Right cardiac atrium (tissue), 5 donors: ENCODE data around the gene RDH5. TPM values are rescaled to one million over a fixed set of nuclear protein-coding genes. Genes with fewer than 3 reads are reported as not detected.
A peak's percentile ranks its signal among the peaks of the same experiment; 100 is the strongest.

Experiments
- ATAC-seq, 2 donors: fragments of 200-7000 bp; cut with Tn5 transposase; one replicate each; pipeline versions ENCODE4 v1.8.0 to v1.9.1; 2020; ENCODE audit warnings: moderate library complexity in 2 of 2, mild to moderate bottlenecking in 1 of 2
- DNase-seq, 3 donors: peaks; one replicate each; pipeline ENCODE4 v3.0.0-alpha.2; 2020
- H3K27ac ChIP-seq: one replicate; pipeline ENCODE4 v1.5.1; 2013; ENCODE audit warnings: mild to moderate bottlenecking, low read length, control low read depth, moderate library complexity
- H3K27me3 ChIP-seq: one replicate; pipeline ENCODE4 v1.6.1; 2013; ENCODE audit not compliant: control insufficient read depth, insufficient read depth
- H3K4me1 ChIP-seq: one replicate; pipeline ENCODE4 v1.6.1; 2013; ENCODE audit warnings: low read length; ENCODE audit not compliant: control insufficient read depth, insufficient read depth
- H3K4me3 ChIP-seq: one replicate; pipeline ENCODE4 v1.5.1; 2013; ENCODE audit warnings: low read length, control low read depth
- H3K9me3 ChIP-seq: one replicate; pipeline ENCODE4 v1.6.1; 2013; ENCODE audit warnings: low read length; ENCODE audit not compliant: control insufficient read depth
- WGBS: extraction: QIAGEN DNeasy Blood & Tissue Kit; methylation state at CpG from one replicate; pipeline ENCODE4 v1.1.7; 2013; 5-methylcytosine and 5-hydroxymethylcytosine counted together
- intact Hi-C, 4 donors: fragments of 100-400 bp; cut with DNase I; formaldehyde crosslinking; loops; one replicate each; pipeline versions ENCODE4 v1.11.0 to v1.14.0; 2022 to 2023
- polyA plus RNA-seq: library from polyadenylated mRNA; stranded (reverse); fragments of 200-250 nt; gene quantifications from one replicate; pipeline ENCODE4 v1.2.3, GENCODE V29; 2013
- total RNA-seq, 4 donors: library from RNA; stranded (reverse); fragmentation: NEBNext Ultra II Directional; extraction: Animal tissue kit (Norgen Biotek cat#: 25700); gene quantifications; one replicate each; pipeline ENCODE4 v1.2.1, GENCODE V29; 2021
- donor health status: healthy with polysubstance abuse.
- donor health status: DM: no; HTN: yes; CAD: no.
- donor health status: DM: no; HTN: no; CAD: no.
- donor health status: DM: no; HTN: yes; CAD: no; lungs with severe emphysema.
- donor health status: DM: yes; HTN: yes; CAD: no.

The RDH5 gene
- total and polyA plus RNA-seq, 5 donors = 15.9 to 27.7 (median 24.1) TPM

DNA sequence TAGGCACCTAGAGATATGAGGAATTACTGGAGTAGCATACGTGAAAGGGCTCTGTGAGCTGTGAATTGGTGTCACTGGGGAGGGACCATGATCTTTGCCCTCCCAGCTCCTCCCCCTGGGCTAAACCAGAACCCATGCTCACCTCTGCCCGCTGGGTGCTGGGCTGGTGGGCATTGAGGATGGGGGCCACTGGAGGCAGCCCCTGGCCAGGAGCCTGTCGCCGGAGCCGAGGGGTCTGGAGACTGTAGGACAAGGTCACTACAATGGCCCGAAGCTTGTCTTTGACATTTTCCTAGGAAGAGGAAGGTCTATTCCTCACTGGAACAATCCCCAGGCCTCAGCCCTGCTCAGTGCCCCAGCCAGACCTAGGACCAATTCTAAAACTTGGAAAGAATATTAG lies 24.1 kb upstream of the RDH5 start:
- no peaks in the 10 kb centered on the region for H3K27me3 ChIP-seq
- H3K4me1 ChIP-seq = no peaks in the 10 kb centered on the region
- H3K4me3 ChIP-seq = no peak overlapping the region
- H3K27ac ChIP-seq = no peak overlapping the region
- WGBS = 88% methylated on average over 6 of the region's 6 CpGs
- no peak for ATAC-seq
- intact Hi-C loops = no loop called here
- no peaks in the 10 kb centered on the region for H3K9me3 ChIP-seq
- DNase-seq = peak in 1 of 3 donors; percentile 33

DNA sequence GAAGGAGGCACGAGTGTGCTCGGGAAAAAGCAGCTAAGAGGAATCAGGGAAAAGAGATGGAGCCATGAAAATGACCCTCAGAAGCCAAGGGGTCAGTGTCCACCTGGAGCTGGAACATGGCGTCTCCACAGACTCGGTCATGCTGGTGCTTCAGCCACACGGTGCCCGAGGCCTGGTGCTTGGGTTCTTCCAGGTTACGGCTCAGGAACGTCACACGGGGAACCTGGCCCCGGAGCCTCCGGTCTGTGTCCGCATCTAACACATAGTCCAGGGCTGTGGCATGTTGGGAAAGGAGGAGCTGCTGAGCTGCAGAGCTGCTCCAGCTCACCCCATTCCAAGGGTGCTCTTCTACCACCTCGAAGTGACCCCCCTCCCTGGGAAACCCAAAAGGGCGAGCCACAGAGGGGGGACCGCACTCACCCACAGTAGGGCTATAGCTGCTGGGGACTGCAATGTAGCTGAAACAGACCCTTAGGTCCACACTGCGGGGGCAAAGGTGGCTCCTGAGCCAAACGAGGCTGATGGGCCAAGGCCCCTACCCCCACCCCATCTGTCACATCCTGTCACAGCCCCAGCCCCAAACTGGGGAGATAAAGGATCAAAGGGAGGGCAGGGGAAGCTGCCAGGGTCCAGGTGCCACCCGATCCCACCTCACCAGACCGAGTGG lies 23.3 kb upstream of the RDH5 start:
- Histone ChIP-seq H3K4me1 (no peaks in the 10 kb centered on the region), H3K27ac (no peak overlapping the region), H3K4me3 (no peak overlapping the region), H3K27me3 (no peaks in the 10 kb centered on the region), H3K9me3 (no peaks in the 10 kb centered on the region)
- WGBS = 84% methylated on average over 19 of the region's 19 CpGs
- peak in 2 of 3 donors; percentile 33 to 47 for DNase-seq
- ATAC-seq = no peak
- intact Hi-C loops = no loop called here

DNA sequence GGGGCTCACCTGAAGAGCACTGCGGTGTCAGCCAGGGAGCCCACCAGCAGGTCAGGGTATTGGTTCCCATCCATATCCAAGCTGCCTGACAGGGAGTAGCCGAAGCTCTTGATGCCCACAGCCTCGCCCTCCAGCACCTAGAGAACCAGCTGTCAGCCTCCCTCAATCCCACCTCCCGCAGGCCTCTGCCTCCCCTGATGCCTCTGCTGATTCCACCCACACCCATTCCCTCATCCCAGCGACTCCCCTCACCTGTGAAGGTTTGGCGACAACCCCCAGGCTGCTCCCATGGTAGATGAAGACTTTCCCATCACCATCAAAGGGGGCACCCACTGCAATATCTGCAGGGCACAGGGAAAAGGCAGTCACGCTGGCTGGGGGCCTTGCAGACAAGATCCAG lies 22.5 kb upstream of the RDH5 start:
- H3K27ac ChIP-seq = no peak overlapping the region
- H3K4me1 ChIP-seq = no peaks in the 10 kb centered on the region
- intact Hi-C loops = no loop called here
- ATAC-seq (no peak), DNase-seq (peak in 1 of 3 donors; percentile 18)
- no peak overlapping the region for H3K4me3 ChIP-seq
- no peaks in the 10 kb centered on the region for H3K9me3 ChIP-seq
- 86% methylated on average over 7 of the region's 7 CpGs for WGBS
- H3K27me3 ChIP-seq = no peaks in the 10 kb centered on the region

DNA sequence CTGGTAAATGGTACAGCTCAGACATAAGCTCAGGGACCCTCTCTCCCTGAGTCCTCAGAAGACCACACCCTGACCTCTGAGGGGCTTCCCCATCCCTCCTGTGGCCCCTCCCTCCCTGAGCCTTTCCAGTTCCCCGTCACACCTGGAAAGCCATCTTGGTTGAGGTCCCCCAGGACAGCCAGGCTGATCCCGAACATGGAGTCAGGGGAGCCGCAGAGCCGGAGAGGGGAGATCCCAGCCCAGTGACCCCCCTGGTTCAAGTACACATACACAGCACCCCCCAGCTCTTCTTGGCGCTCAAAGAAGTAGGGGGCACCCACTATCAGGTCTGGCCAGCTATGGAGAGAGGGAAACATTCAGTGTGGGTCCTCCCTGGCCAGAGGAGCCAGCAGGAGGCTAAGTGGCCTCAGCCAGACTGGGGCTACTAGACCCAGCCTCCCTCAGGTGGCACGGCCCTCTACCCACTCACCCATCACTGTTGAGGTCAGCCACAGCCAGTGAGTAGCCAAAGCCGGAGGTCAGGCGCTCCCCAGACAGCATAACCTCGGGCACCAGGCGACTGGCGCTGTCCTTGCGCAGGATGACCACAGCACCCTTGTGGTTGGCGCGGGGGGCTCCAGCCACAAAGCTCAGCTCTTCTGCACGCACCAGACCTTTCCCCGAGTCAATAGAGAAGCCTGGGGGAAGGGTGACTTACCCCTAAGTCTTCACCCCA lies 21.8 kb upstream of the RDH5 start:
- intact Hi-C loops = no loop called here
- H3K27me3 ChIP-seq = no peaks in the 10 kb centered on the region
- no peaks in the 10 kb centered on the region for H3K9me3 ChIP-seq
- DNase-seq (peak in 2 of 3 donors; percentile 27 to 37), ATAC-seq (no peak)
- no peak overlapping the region for H3K27ac ChIP-seq
- WGBS = 91% methylated on average over 16 of the region's 16 CpGs
- H3K4me3 ChIP-seq = no peak overlapping the region
- peaks cover 1% of the 10 kb centered on the region for H3K4me1 ChIP-seq

DNA sequence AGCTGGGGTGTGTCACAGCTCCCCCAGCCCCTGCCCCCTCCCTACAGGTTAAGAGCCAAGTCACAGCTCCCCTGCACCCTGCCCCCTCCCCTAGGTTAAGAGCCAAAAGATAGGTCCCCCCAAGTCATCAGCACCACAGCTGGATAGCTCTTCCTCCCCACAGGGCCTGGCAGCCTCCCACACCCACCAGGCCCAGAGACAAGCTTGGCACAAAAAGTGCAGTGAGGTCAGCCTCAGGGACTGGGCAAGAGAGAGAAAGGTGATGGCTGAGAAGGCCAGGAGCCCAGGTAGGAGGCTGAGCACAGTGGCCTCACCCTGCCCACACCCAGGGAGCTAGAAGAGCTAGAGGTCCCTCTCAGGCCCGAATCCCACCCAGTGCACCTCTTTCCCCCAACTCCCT lies 21.2 kb upstream of the RDH5 start:
- 90% methylated on average over 1 of the region's 1 CpG for WGBS
- Histone ChIP-seq H3K9me3 (no peaks in the 10 kb centered on the region), H3K27ac (no peak overlapping the region), H3K4me3 (no peak overlapping the region), H3K4me1 (peaks cover 6% of the 10 kb centered on the region), H3K27me3 (no peaks in the 10 kb centered on the region)
- DNase-seq (peak in 2 of 3 donors; percentile 32 to 39), ATAC-seq (no peak)
- intact Hi-C loops = no loop called here

DNA sequence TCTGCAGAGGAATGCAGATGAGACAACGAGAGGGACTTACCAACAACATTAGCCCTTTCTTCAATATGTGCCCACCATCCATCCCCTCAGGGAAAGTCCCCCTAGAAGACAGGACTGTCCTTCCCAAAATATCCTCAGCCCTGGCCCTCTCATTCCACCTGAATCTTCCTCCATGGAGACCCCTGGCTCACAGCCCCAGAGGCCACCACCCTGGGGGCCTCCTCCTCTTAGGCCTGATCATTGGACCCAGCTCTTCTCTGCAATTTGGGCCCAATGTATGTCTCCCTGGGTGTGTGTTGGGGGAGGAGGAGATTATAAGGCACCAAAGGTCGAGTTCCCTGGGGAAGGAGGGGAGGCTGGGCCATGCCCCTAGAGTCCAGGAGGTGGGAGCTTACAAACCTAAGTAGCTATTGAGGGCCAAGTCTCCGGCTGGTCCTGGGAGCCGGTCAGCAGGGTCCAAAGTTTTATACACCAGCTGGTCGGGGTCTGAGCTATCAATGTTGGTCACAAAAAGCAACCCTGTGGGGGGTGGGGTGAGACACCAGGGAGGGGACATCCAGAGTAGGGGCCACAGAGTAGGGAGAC lies 20.6 kb upstream of the RDH5 start:
- 68% methylated on average over 5 of the region's 5 CpGs for WGBS
- intact Hi-C loops = no loop called here
- Histone ChIP-seq H3K27ac (no peak overlapping the region), H3K9me3 (no peaks in the 10 kb centered on the region), H3K4me3 (no peak overlapping the region), H3K4me1 (peaks cover 6% of the 10 kb centered on the region), H3K27me3 (no peaks in the 10 kb centered on the region)
- DNase-seq (peak in 1 of 3 donors; percentile 14), ATAC-seq (no peak)

DNA sequence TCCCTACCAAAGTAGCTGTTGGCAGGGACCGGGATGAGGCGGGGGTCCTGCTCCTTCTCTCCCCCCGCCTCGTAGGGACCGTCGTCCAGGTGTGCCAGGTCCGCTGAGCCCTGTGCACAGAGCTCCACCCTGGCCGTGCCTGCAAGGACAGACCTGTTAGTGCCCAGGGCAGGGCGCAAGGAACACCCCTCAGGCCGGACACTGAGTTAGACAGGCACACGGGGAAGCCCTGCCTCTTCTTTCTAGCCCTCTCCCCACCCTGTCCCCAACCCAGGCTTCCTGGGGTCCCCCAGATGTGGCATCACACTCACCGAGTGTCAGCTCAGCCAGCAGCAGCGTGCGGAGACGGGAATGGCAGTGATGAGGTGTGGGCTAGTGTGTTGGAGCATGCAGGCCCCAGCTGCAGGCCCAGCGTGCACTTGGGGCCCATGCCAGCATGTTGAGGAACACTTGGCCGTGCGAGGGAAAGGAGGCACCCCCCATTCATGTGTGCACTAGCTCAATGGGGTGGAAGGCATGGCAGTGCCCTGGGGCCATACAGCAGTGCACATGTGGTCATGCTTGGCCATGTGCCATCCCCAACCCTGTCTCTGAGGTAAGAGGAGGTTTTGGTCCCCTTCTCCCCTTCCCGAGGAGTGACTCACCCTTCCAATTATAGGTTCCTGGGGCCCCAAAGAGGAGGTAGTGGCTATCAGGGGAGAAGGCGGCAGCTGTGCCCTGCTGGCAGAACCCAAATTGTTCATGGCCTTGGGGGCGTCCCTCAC lies 19.8 kb upstream of the RDH5 start:
- ATAC-seq (no peak), DNase-seq (peak in 2 of 3 donors; percentile 48 to 56)
- H3K4me3 ChIP-seq = no peak overlapping the region
- H3K4me1 ChIP-seq = peaks cover 6% of the 10 kb centered on the region
- no peaks in the 10 kb centered on the region for H3K27me3 ChIP-seq
- H3K9me3 ChIP-seq = no peaks in the 10 kb centered on the region
- intact Hi-C loops = no loop called here
- WGBS = 79% methylated on average over 21 of the region's 21 CpGs
- peak overlapping the region; percentile 62 for H3K27ac ChIP-seq

DNA sequence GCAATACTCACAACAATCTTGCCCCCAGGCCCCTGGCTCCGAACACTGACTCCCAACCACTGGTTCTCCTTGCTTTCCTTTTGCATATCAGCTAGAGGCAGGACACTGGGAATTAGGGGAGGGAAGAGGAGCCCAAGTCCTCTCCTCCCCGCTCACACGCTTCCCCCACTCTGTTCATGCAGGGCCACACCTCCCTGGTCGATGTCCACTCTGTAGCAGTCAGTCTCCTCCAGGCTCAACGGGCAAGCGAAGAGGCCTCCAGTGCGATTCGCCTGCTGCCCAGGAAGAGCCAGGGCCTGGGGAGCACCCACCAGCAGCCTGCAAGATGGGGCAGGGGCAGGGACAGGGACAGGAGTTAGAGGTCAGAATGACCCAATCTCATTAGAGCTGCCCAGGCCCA lies 17.3 kb upstream of the RDH5 start:
- DNase-seq = peak in 1 of 3 donors; percentile 58
- WGBS = 83% methylated on average over 8 of the region's 8 CpGs
- ATAC-seq = peak in 1 of 2 donors; percentile 0
- H3K9me3 ChIP-seq = no peaks in the 10 kb centered on the region
- H3K27ac ChIP-seq = peak overlapping the region; percentile 95
- intact Hi-C loops = no loop called here
- H3K4me3 ChIP-seq = no peak overlapping the region
- peaks cover 8% of the 10 kb centered on the region for H3K4me1 ChIP-seq
- no peaks in the 10 kb centered on the region for H3K27me3 ChIP-seq

DNA sequence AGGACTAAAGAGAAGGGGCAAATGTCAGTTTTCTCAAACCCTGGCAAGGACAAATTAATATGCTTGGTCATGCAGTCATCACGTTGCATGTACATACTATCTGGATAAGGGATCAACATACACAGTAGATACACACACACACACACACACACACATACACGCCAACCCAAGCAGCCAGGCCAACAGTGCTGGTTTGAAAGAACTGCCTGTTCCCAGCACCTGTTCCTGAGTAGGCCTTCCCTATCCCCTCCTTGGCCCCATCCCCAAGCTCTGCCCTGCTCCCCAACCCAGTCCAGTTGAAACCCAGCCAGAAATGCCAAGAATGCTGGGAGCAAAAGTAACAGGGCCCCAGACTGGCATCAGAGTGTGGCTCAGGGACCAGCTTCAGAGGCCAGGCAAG lies 16.9 kb upstream of the RDH5 start:
- ATAC-seq (peak; percentile 23 to 24), DNase-seq (peak; percentile 54 to 69 (median 62))
- Histone ChIP-seq H3K27ac (peak overlapping the region; percentile 95), H3K27me3 (no peaks in the 10 kb centered on the region), H3K9me3 (no peaks in the 10 kb centered on the region), H3K4me3 (peak overlapping the region; percentile 81), H3K4me1 (peaks cover 10% of the 10 kb centered on the region)
- intact Hi-C loops = no loop called here
- WGBS = 54% methylated on average over 2 of the region's 2 CpGs

DNA sequence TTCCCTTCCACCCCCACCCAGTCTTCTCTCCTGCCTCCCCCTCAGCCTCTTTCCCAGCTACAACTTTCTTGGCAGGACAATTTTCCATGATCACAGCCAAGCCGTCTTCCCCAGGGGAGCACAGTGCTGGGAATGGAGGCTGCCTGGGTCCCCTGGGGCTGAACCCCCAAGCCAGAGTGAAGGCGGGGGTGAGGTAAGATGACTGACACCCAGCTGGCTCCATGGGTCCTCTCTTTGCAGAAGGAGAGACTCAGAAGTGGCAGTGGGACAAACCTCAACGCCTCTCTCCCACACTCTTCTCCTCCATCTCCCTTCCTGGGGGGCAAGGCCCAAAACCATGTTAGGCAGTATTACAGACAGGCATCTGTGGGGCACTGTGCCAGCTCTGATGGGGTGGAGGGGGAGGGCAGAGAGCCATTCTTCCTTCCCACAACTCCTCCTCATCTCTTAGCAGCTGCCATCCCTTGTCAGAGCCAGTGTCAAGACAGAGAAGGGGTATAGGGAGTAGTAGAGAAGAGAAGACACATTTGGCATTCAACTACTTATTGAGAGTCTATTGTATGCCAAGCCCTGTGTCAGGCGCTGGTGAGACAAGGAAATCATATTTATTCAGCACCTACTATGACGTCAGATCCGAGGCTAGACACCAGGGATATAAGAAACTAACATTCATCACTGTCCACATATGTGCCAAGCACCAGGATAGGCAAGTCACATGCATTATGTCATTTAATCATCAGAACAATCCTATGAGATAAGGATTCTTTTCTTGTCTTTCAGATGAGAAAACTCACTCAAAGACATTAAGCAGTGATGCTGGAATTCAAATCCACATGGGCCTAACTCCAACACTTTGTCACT lies 16.1 kb upstream of the RDH5 start:
- no peaks in the 10 kb centered on the region for H3K27me3 ChIP-seq
- H3K4me3 ChIP-seq = peak overlapping the region; percentile 81
- peak; percentile 1 to 9 for ATAC-seq
- DNase-seq = peak; percentile 57 to 82 (median 78)
- intact Hi-C loops = no loop called here
- H3K27ac ChIP-seq = peak overlapping the region; percentile 95
- H3K4me1 ChIP-seq = peaks cover 10% of the 10 kb centered on the region
- no peaks in the 10 kb centered on the region for H3K9me3 ChIP-seq
- 40% methylated on average over 6 of the region's 6 CpGs for WGBS
